ENCODE measurements around the gene TUBB1.

GRCh38 chr20:58984691-58985090 is 34.5 kb upstream of the TUBB1 start:
- TF ChIP-seq POLR2A (IDR thresholded peaks at IDR 0.05; ENCODE audit: low read length), result no peak
- TF ChIP-seq GATA1 (IDR thresholded peaks at IDR 0.05; ENCODE audit: low read depth, low read length), result no peak
